NCI-H2081 treated with DMSO at 0.1 percent for 48 hours (cell line): ENCODE results near the gene ADK.
"Not testable (repeated sequence)": the region's sequence is repeated elsewhere in the genome, so short reads cannot be mapped to it uniquely, and the experiment has no call there.

ENCODE experiments used
- DNase-seq: peaks from one replicate; lab custom pipeline; 2025; lab: John Stamatoyannopoulos, UW

ADK gene

GRCh38 chr10:74145133-74145532 is 5.9 kb upstream of the ADK start:
- DNase-seq: no peak

GRCh38 chr10:74146980-74147379 is 4.0 kb upstream of the ADK start:
- DNase-seq: not testable (repeated sequence)

- DNase-seq: no peak
Observed at GRCh38 chr10:74150204-74150989, 624 bp upstream of the ADK start, which contains the start of gene AP3M1. Gene AP3M1 (minus strand): TSS chr10:74150828. CDS start chr10:74138379, 12,449 bp downstream.

GRCh38 chr10:74151879-74152722 is 1.1 kb downstream of the ADK start:
- DNase-seq: no peak

- DNase-seq: no peak
Observed at GRCh38 chr10:74153123-74153522, 2.1 kb downstream of the ADK start.

- no peak for DNase-seq
Observed at GRCh38 chr10:74153676-74154075, 2.7 kb downstream of the ADK start.

GRCh38 chr10:74156919-74157289 is 5.9 kb downstream of the ADK start:
- DNase-seq: no peak

GRCh38 chr10:74160013-74160412 is 9.0 kb downstream of the ADK start:
- no peak for DNase-seq

GRCh38 chr10:74163319-74164068 is 12.5 kb downstream of the ADK start:
- DNase-seq: no peak

- no peak for DNase-seq
Observed at GRCh38 chr10:74164716-74165529, 13.9 kb downstream of the ADK start.

GRCh38 chr10:74165530-74165901 is 14.5 kb downstream of the ADK start:
- DNase-seq: no peak

- DNase-seq: no peak
Observed at GRCh38 chr10:74167443-74167842, 16.4 kb downstream of the ADK start.

GRCh38 chr10:74171625-74172024 is 20.6 kb downstream of the ADK start:
- no peak for DNase-seq

GRCh38 chr10:74174521-74174920 is 23.5 kb downstream of the ADK start:
- no peak for DNase-seq

- DNase-seq: no peak
Observed at GRCh38 chr10:74175510-74176379, 24.7 kb downstream of the ADK start.

GRCh38 chr10:74176380-74177139 is 25.5 kb downstream of the ADK start:
- DNase-seq: peak; percentile 87

- no peak for DNase-seq
Observed at GRCh38 chr10:74177140-74177677, 26.2 kb downstream of the ADK start.

- no peak for DNase-seq
Observed at GRCh38 chr10:74178042-74178791, 27.2 kb downstream of the ADK start.
